HG03159 (cell line): ENCODE measurements around the gene HSDL2.

Source experiments
- ATAC-seq: cut with Tn5 transposase; IDR thresholded peaks from one replicate; pipeline ENCODE4 v1.9.1; 2021; ENCODE audit warnings: mild to moderate bottlenecking, moderate library complexity; ENCODE audit not compliant: unreplicated experiment

Gene HSDL2

DNA sequence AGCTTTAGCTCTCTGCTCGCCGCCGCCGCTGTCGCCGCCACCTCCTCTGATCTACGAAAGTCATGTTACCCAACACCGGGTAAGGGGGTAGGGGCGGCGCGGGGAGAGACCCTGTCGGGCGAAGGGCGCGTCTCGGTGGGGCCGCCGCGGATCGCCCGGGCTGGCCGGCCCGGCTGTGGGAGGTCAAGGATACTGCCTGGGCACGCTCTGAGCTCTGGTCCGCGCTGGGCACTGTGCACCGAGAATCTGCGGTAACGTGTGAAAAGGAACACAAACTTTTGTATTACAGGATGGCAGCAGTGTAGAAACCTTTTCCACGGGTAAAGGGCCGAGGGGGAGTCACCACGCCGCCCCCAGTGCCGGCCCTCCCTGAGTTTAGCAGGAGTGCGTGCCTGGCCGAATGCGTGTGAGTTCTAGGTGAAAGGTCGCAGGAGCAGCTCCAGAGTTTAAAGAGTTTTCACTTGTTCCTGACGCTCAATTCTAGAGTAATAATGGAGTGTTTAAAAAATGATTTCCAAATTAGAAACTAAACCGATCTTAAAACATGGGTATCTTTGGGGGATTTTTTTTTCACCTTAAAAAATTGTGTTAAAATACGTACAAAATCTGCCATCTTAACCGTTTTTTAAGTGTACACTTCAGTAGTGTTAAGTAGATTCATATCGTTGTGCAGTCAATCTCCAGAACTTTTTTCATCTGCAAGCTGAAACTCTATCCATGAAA is at the start of gene HSDL2:
Gene HSDL2 (plus strand): TSS at position 7 of the 723 bp plus-strand sequence. CDS start 56 bp downstream, at position 63.
- no peak for ATAC-seq

- ATAC-seq, result no peak
Observed at GRCh38 chr9:112331674-112331952, 48.3 kb upstream of the HSDL2 start.

DNA sequence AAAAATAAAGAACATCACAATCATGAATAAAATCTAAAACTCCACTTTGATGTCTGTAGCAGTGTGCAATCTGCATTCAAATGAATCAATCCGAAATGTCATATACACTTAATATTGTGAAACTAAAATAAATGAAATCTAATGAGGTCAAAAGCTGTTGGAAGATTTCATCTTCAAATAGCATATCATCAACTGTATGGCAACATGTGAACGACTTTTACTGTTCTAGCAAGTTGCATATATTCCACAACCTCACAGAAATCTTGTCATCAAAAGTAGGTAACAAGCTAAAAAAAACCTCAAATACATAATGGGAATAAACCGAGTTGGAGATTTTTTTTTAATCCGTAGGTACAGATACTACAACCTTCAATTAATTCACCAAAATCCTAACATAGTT is 47.7 kb upstream of the HSDL2 start:
- ATAC-seq, result no peak

- no peak for ATAC-seq
Observed at GRCh38 chr9:112332674-112332976, 47.3 kb upstream of the HSDL2 start.

GRCh38 chr9:112332977-112333638 is 46.8 kb upstream of the HSDL2 start, which contains the start of gene PTBP3:
Gene PTBP3, minus strand, starts transcription at chr9:112333619. Its CDS starts 35,754 bp downstream, at chr9:112297865.
- ATAC-seq, result peak; percentile 56

DNA sequence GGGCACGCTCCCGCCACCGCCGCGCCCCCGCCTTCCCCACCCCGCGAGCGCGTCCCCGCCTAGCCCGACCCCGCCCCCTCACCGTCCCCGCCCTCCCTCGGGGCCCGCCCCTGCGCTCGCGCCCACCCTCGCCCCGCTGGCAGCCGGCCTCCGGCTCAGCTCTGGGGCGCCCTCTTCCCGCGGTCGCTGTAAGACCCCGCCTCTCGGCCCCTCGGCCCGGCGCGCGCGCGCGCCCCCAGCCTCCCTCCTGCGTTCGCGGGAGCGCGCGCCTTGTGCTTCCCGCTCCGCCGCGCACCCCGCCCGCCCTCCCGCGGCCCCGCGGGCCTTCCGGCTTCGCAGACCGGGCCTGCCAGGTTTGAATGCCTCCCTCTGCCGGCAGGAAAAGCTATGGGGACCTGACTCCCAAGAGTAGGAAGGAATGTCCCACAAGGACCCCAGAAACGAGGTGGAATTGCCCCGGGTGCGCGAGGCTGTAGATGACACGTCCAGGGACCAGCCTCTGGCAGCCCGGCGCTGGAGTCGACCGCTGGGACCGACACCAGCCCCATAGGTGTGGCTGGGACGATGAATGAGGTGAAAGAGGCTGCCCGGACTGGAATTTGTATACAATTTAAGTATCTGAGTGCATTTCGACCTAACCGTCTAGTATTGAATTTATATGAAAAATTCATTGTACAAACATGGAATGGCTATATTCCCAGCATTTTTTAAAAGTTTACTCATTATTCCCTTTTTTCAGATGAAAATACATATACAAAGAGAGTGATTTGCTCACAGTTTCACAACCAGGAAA is 46.1 kb upstream of the HSDL2 start:
- peak; percentile 65 for ATAC-seq

- ATAC-seq, result no peak
Observed at GRCh38 chr9:112334432-112334841, 45.5 kb upstream of the HSDL2 start.

- no peak for ATAC-seq
Observed at GRCh38 chr9:112337547-112337946, 42.4 kb upstream of the HSDL2 start.

GRCh38 chr9:112338561-112338960 is 41.3 kb upstream of the HSDL2 start:
- ATAC-seq, result no peak

DNA sequence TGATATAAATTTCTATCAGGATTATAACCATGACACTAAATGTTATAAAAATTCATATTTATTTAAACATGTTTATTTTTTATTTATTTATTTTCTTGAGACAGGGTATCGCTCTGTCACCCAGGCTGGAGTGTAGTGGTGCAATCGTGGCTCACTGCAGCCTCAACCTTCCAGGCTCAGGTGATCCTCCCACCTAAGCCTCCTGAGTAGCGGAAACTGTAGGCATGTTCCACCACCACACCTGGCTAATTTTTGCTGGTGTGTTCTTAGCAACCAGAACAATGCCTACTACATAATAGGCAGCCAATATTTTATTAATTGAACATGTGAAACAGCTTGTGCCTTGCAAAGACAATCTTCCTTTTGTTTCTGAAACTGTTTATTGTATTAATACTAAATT is 40.0 kb upstream of the HSDL2 start:
- no peak for ATAC-seq

DNA sequence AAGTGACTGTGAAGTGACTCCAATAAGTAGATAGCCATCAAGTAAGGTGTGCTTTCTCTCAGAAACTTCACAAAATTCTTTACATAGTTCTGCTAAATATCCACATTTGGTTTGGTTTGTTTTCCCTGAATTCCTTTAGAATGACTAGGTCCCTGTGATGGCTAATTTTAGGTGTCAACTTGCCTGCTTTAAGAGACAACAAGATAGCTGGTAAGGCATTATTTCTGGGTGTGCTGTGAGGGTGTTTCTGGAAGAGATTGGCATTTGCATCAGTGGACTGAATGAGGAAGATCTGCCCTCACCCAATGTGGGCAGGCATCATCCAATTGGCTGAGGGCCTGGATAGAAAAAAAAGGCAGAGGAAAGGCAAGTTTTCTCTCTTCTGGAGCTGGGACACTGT is 38.2 kb upstream of the HSDL2 start:
- no peak for ATAC-seq

- ATAC-seq, result no peak
Observed at GRCh38 chr9:112348257-112349007, 31.5 kb upstream of the HSDL2 start.

DNA sequence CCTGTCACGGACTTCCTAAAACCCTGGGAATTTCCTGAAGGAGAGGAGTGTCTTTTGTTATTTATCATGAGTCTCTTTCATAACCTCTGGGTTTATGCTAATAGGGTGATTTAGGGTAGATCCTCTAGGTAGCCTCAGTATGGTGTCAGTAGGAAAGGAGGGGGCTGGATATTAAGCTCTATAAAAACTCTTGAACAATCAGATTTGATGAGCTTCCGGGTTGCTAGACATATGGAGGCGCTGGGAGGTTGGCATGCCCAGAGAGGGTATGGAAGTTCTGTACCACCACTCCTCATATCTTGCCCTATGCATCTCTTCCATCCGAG is 30.9 kb upstream of the HSDL2 start:
- ATAC-seq, result no peak

- ATAC-seq, result no peak
Observed at GRCh38 chr9:112351184-112351583, 28.7 kb upstream of the HSDL2 start.

GRCh38 chr9:112352209-112352608 is 27.7 kb upstream of the HSDL2 start:
- no peak for ATAC-seq

GRCh38 chr9:112354081-112354743 is 25.7 kb upstream of the HSDL2 start:
- no peak for ATAC-seq

- no peak for ATAC-seq
Observed at GRCh38 chr9:112355427-112355897, 24.4 kb upstream of the HSDL2 start.

- ATAC-seq, result no peak
Observed at GRCh38 chr9:112360047-112360804, 19.7 kb upstream of the HSDL2 start.

DNA sequence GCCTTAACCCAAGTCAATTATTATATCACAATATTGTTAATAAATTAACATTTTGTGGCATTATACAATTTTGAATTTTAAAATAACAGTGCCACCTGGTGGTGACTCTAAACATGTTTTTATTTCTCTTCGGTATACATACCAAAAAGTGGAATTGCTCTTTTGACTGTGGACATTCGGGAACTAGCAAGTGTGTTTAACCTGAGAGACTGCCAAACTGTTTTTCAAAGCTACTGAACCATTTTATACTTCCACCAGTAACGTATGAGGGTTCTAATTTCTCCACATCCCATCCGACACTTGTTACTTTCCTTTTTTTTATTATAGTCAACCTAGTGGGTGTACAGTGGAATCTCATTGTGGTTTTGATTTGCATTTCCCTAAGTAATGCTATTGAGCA is 18.3 kb upstream of the HSDL2 start:
- no peak for ATAC-seq

- no peak for ATAC-seq
Observed at GRCh38 chr9:112364761-112365160, 15.1 kb upstream of the HSDL2 start.
